Loucy (cell line): Measurements from ENCODE around the gene AIFM2.

Source experiments
- CTCF ChIP-seq: fragments of 200-600 bp; sonication (generic); conservative IDR thresholded peaks from 2 replicates; pipeline ENCODE4 v1.5.1; 2014; ENCODE audit warnings: mild to moderate bottlenecking, antibody characterized with exemption, low read length
- EZH2phosphoT487 ChIP-seq: fragments of 200-600 bp; IDR thresholded peaks from 2 replicates; pipeline ENCODE4 v1.6.1; 2018; ENCODE audit warnings: antibody characterized with exemption, mild to moderate bottlenecking, moderate library complexity, borderline replicate concordance

- TF ChIP-seq CTCF = no peak
- TF ChIP-seq EZH2phosphoT487 = no peak
Observed at GRCh38 chr10:70160798-70161197, 28.2 kb upstream of the AIFM2 start.
